GM12878 (cell line): ENCODE data around the gene PACS1.
"Not testable (repeated sequence)": the region's sequence is repeated elsewhere in the genome, so short reads cannot be mapped to it uniquely, and the experiment has no call there.

ENCODE experiments used
- CTCF ChIP-seq, 3 experiments: IDR thresholded peaks in 2 of 3; conservative IDR thresholded peaks in 1 of 3; 2 replicates each; pipeline ENCODE4 v1.5.1; 2011; ENCODE audit warnings: low read depth in 3 of 3, low read length in 3 of 3, mild to moderate bottlenecking in 3 of 3, control low read depth in 2 of 3, moderate library complexity in 2 of 3, inconsistent platforms in 1 of 3, mixed read lengths in 1 of 3; ENCODE audit not compliant: control insufficient read depth in 2 of 3, insufficient read depth in 1 of 3; ENCODE audit errors: extremely low read depth in 1 of 3
- EP300 ChIP-seq, 2 experiments: fragments of 150-350 bp in 1 of 2; IDR thresholded peaks; 2 replicates each; pipeline ENCODE4 v1.6.1; 2011 to 2012; ENCODE audit warnings: low read depth in 2 of 2, low read length in 2 of 2, borderline replicate concordance in 1 of 2, improper control_type of control experiment in 1 of 2, inconsistent platforms in 1 of 2; ENCODE audit not compliant: control insufficient read depth in 1 of 2
- HCFC1 ChIP-seq: fragments of 150-350 bp; IDR thresholded peaks from 2 replicates; pipeline ENCODE4 v1.6.1; 2014; ENCODE audit warnings: low read length
- HDGF ChIP-seq: fragments of 450-650 bp; IDR thresholded peaks from 2 replicates; pipeline ENCODE4 v1.6.1; 2016; ENCODE audit warnings: antibody characterized with exemption
- JUND ChIP-seq: IDR thresholded peaks from 2 replicates; pipeline ENCODE4 v1.6.1; 2012; ENCODE audit warnings: low read depth, mild to moderate bottlenecking, low read length, improper control_type of control experiment, moderate library complexity
- LARP7 ChIP-seq: fragments of 450-650 bp; IDR thresholded peaks from 2 replicates; pipeline ENCODE4 v1.6.1; 2017; ENCODE audit warnings: mild to moderate bottlenecking
- MXI1 ChIP-seq: fragments of 150-350 bp; IDR thresholded peaks from 2 replicates; pipeline ENCODE4 v1.6.1; 2011; ENCODE audit warnings: low read depth, mild to moderate bottlenecking, inconsistent platforms, low read length, improper control_type of control experiment
- RFX5 ChIP-seq: IDR thresholded peaks from 2 replicates; pipeline ENCODE4 v1.6.1; 2011; ENCODE audit warnings: low read depth, low read length, improper control_type of control experiment
- SRF ChIP-seq, 2 experiments: IDR thresholded peaks; 2 replicates each; pipeline ENCODE4 v1.6.1; 2011; ENCODE audit warnings: low read depth in 2 of 2, low read length in 2 of 2, mild to moderate bottlenecking in 1 of 2, moderate library complexity in 1 of 2
- YY1 ChIP-seq: IDR thresholded peaks from 2 replicates; pipeline ENCODE4 v1.6.1; 2011; ENCODE audit warnings: low read depth, mild to moderate bottlenecking, low read length

GRCh38 chr11:66078949-66079348 lies 8.9 kb downstream of the PACS1 start:
- TF ChIP-seq EP300 (IDR thresholded peaks at IDR 0.05; ENCODE audit: borderline replicate concordance in 1 of 2, control insufficient read depth in 1 of 2, low read depth in 2 of 2, low read length in 2 of 2); CTCF (IDR thresholded peaks at IDR 0.05 in 2 of 3, conservative IDR thresholded peaks at IDR 0.05 in 1 of 3; ENCODE audit: control insufficient read depth in 2 of 3, extremely low read depth in 1 of 3, insufficient read depth in 1 of 3, low read depth in 3 of 3, low read length in 3 of 3); RFX5; LARP7; JUND; HDGF; MXI1; SRF (IDR thresholded peaks at IDR 0.05; ENCODE audit: low read depth in 2 of 2, low read length in 2 of 2); HCFC1; YY1: not testable (repeated sequence)
